Left lung (tissue), 10 donors: ENCODE data around the gene LEMD2. TPM values are rescaled to one million over a fixed set of nuclear protein-coding genes. Genes with fewer than 3 reads are reported as not detected.
"Not testable (repeated sequence)": the region's sequence is repeated elsewhere in the genome, so short reads cannot be mapped to it uniquely, and the experiment has no call there.

Experiments used
- ATAC-seq: fragments of 200-7000 bp; cut with Tn5 transposase; one replicate; pipeline ENCODE4 v1.9.1; 2020; ENCODE audit warnings: moderate library complexity
- DNase-seq, 4 donors: peaks; one replicate each; pipeline ENCODE4 v3.0.0-alpha.2; 2013 to 2020
- H3K27ac ChIP-seq, 2 donors: fragments of 200-600 bp; sonication (generic) in 1 of 2; one replicate each; pipeline versions ENCODE4 v1.5.0 to v1.8.0; 2020 to 2021
- H3K27me3 ChIP-seq, 2 donors: fragments of 200-600 bp; sonication (generic) in 1 of 2; one replicate each; pipeline versions ENCODE4 v1.5.0 to v1.8.0; 2020 to 2021
- H3K36me3 ChIP-seq, 2 donors: fragments of 200-600 bp; sonication (generic) in 1 of 2; one replicate each; pipeline versions ENCODE4 v1.5.0 to v1.8.0; 2020 to 2021
- H3K4me1 ChIP-seq, 2 donors: fragments of 200-600 bp; one replicate each; pipeline ENCODE4 v1.8.0; 2021
- H3K4me3 ChIP-seq, 2 donors: fragments of 200-600 bp; sonication (generic) in 1 of 2; one replicate each; pipeline versions ENCODE4 v1.5.0 to v1.8.0; 2020 to 2021; ENCODE audit warnings: mild to moderate bottlenecking in 1 of 2
- H3K9me3 ChIP-seq, 2 donors: fragments of 200-600 bp; sonication (generic) in 1 of 2; one replicate each; pipeline versions ENCODE4 v1.5.0 to v1.8.0; 2020 to 2021
- intact Hi-C, 2 donors: fragments of 100-400 bp; cut with DNase I; formaldehyde crosslinking; loops; one replicate each; pipeline versions ENCODE4 v1.11.2 to v1.14.2; 2022
- polyA plus RNA-seq, 6 donors: library from polyadenylated mRNA; unstranded; fragments of 120-200 nt; gene quantifications; one replicate each; pipeline ENCODE4 v1.2.1, GENCODE V29; 2013; ENCODE audit not compliant: insufficient read length in 6 of 6
- total RNA-seq, 2 donors: library from RNA; stranded (reverse); fragmentation: NEBNext Ultra II Directional; extraction: Animal tissue kit (Norgen Biotek cat#: 25700); gene quantifications; one replicate each; pipeline ENCODE4 v1.2.1, GENCODE V29; 2021
- TF ChIP-seq, protein P1 (sequence below), 2 donors: fragments of 200-600 bp; sonication (generic) in 1 of 2; IDR thresholded peaks; one replicate each; pipeline versions ENCODE4 v1.5.0 to v1.8.0; 2021; ENCODE audit warnings: antibody characterized with exemption in 2 of 2
- donor health status: DM: no; HTN: yes; CAD: no.
- donor health status: DM: no; HTN: no; CAD: no.

The LEMD2 gene
- total and polyA plus RNA-seq, 8 donors: 47.9 to 80.7 (median 69.6) TPM

DNA sequence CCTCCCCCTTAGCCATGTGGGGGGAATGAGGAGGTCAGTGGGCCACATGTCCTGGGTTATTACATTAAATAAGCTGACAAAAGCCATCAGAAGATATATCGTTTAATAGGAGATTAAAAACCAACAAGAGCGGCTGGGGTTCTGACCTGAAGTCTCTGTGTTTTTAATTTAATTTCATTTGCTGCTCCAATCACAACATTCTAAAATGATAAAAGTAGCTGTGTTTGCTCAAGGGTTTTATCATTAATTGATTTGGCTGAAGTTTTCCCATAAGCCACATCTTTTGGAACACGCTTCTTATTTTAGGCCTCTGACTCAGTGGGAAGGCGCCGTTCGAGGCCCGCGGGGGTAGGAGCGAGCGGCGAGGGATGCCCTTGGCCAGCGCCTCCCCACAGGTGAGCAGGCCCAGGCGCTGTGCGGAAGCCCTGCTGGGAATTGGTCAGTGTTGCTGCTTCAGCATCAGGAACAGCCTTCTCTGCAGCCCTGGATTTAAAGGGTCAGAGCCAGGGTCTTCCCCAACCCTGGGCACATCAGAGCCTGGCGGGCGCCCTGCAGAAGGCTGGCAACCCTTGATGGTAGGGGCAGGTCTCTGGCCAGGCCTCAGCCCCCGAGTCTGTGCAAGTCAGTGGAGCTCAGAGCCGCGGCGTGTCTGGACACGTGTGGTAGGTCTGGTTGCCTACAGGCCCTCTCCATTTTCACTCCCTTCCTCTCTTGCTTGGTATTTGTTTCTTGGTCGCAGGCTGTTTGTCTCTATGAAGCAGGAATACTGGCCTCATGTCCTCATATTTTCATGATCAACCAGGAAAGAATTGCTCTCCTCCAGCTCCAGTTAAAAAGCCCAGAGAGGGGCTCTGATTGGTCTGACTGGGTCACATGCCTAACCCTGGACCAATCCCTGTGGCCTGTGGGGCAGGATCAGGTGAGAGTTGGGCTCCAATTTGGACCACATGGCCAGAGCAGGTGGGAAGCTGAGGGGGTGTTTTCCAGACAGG, 45.8 kb upstream of the LEMD2 start:
- DNase-seq (no peak), ATAC-seq (no peak)
- intact Hi-C loops: no loop called here
- H3K4me3 ChIP-seq: no peak overlapping the region
- H3K4me1 ChIP-seq: peaks cover under 1 to 5% of the 10 kb centered on the region in 2 donors
- no peaks in the 10 kb centered on the region for H3K9me3 ChIP-seq
- H3K27me3 ChIP-seq: peaks cover 3 to 14% of the 10 kb centered on the region in 2 donors
- H3K36me3 ChIP-seq: no peaks in the 10 kb centered on the region
- TF ChIP-seq, protein P1, sequence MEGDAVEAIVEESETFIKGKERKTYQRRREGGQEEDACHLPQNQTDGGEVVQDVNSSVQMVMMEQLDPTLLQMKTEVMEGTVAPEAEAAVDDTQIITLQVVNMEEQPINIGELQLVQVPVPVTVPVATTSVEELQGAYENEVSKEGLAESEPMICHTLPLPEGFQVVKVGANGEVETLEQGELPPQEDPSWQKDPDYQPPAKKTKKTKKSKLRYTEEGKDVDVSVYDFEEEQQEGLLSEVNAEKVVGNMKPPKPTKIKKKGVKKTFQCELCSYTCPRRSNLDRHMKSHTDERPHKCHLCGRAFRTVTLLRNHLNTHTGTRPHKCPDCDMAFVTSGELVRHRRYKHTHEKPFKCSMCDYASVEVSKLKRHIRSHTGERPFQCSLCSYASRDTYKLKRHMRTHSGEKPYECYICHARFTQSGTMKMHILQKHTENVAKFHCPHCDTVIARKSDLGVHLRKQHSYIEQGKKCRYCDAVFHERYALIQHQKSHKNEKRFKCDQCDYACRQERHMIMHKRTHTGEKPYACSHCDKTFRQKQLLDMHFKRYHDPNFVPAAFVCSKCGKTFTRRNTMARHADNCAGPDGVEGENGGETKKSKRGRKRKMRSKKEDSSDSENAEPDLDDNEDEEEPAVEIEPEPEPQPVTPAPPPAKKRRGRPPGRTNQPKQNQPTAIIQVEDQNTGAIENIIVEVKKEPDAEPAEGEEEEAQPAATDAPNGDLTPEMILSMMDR (IDR thresholded peaks at IDR 0.05): no peak
- no peak overlapping the region for H3K27ac ChIP-seq

DNA sequence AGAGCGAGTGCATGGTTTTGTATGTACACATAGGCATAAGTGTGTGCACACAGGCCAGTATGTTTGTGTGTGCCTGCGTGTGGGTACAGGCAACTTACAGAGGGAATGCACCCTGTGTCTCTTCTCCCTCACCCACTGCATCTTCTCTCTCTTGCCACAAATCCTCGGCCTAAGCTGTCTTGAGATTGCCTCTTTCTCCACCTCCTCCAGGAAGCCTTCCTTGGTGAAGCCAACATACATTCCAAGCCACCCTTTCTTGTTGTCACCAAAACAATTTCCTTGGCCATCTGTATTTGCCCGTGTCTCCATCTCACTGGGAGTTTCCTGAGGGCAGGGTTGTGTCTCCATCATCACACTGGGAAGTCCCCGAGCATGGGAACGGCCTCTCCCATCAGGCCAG, 44.7 kb upstream of the LEMD2 start:
- no peak for DNase-seq
- no peak overlapping the region for H3K27ac ChIP-seq
- H3K9me3 ChIP-seq: no peaks in the 10 kb centered on the region
- H3K36me3 ChIP-seq: no peaks in the 10 kb centered on the region
- no peak for ATAC-seq
- peaks cover 3 to 21% of the 10 kb centered on the region in 2 donors for H3K27me3 ChIP-seq
- TF ChIP-seq, protein P1 (IDR thresholded peaks at IDR 0.05): no peak
- intact Hi-C loops: no loop called here
- H3K4me1 ChIP-seq: no peaks in the 10 kb centered on the region
- no peak overlapping the region for H3K4me3 ChIP-seq

DNA sequence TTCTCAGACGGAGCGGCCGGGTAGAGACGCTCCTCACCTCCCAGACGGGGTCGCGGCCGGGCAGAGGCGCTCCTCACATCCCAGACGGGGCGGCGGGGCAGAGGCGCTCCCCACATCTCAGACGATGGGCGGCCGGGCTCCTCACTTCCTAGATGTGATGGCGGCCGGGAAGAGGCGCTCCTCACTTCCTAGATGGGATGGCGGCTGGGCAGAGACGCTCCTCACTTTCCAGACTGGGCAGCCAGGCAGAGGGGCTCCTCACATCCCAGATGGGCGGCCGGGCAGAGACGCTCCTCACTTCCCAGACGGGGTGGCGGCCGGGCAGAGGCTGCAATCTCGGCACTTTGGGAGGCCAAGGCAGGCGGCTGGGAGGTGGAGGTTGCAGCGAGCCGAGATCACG, 43.9 kb upstream of the LEMD2 start:
- not testable (repeated sequence) for H3K27ac ChIP-seq, ATAC-seq

DNA sequence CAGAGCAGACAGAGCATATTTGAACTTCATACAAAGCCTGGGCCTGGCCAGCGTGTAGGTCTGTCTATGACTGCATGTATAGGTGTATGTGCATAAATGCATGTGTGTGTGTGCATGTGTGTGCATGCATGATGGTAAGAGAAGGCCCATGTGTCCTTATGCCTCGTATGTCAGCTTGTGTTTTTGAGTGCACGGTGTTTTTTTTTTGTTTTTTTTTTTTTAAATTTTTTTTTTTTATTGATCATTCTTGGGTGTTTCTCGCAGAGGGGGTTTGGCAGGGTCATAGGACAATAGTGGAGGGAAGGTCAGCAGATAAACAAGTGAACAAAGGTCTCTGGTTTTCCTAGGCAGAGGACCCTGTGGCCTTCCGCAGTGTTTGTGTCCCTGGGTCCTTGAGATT, 42.8 kb upstream of the LEMD2 start:
- H3K4me1 ChIP-seq, ATAC-seq, H3K9me3 ChIP-seq, H3K36me3 ChIP-seq, intact Hi-C loops, DNase-seq, H3K4me3 ChIP-seq, H3K27ac ChIP-seq: not testable (repeated sequence)
- H3K27me3 ChIP-seq: peaks cover 3 to 25% of the 10 kb centered on the region in 2 donors

More for the DNA sequence above, 43.9 kb upstream of the LEMD2 start:
- peaks cover 3 to 25% of the 10 kb centered on the region in 2 donors for H3K27me3 ChIP-seq
- DNase-seq, H3K9me3 ChIP-seq, intact Hi-C loops, H3K4me3 ChIP-seq, H3K36me3 ChIP-seq, H3K4me1 ChIP-seq: not testable (repeated sequence)

DNA sequence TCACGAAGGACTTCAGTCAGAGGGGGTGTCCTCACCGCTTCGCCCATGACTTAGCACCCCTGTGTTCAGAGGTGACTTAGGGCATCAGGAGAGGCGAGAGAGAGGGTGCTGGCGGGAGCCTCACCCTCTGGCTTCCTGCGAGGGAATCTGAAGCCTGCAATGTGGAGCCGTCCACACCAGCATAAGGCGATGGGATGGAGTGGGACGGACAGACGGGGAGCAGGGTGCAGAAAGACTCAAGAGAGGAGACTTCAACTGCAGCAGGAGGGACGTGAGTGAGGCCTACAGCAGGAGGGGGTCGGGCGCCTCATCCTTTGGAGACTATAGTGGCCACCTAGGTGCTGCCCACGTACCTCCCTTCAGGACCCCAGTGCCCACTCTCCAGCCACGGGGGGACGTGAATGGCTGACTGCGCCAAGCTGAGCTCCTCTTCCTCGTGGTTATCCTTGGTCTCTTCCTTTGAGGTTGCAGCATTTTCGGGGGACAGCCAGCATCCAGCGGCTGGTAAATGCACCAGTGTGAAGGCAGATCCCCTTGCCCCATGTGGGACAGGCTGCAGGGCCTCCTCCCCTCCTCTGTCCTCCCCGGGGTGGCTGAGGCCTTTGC, 41.8 kb upstream of the LEMD2 start:
- ATAC-seq (no peak), DNase-seq (no peak)
- TF ChIP-seq, protein P1 (IDR thresholded peaks at IDR 0.05): no peak
- H3K36me3 ChIP-seq: no peaks in the 10 kb centered on the region
- no peak overlapping the region for H3K27ac ChIP-seq
- intact Hi-C loops: no loop called here
- no peaks in the 10 kb centered on the region for H3K4me1 ChIP-seq
- H3K9me3 ChIP-seq: no peaks in the 10 kb centered on the region
- no peak overlapping the region for H3K4me3 ChIP-seq
- H3K27me3 ChIP-seq: peaks cover 3 to 25% of the 10 kb centered on the region in 2 donors
